Tibial nerve (tissue), 3 donors: ENCODE measurements around the gene FGF6.

Experiments
- CTCF ChIP-seq, 5 experiments: fragments of 200-600 bp in 3 of 5; fragments of 450-650 bp in 2 of 5; sonication (generic) in 3 of 5; IDR thresholded peaks; one replicate each; pipeline ENCODE4 v1.5.1; 2016 to 2019; ENCODE audit warnings: antibody characterized with exemption in 5 of 5, mild to moderate bottlenecking in 3 of 5, moderate library complexity in 2 of 5
- POLR2A ChIP-seq, 2 donors: fragments of 450-650 bp; IDR thresholded peaks; one replicate each; pipeline ENCODE4 v1.6.1; 2017; ENCODE audit warnings: antibody characterized with exemption in 2 of 2, mild to moderate bottlenecking in 2 of 2, moderate library complexity in 2 of 2

- no peak for TF ChIP-seq POLR2A (IDR thresholded peaks at IDR 0.05)
- TF ChIP-seq CTCF (IDR thresholded peaks at IDR 0.05) = no peak
Measured at GRCh38 chr12:4420138-4420670, 25.4 kb downstream of the FGF6 start.
